ENCODE measurements around the gene GLE1. TPM values are rescaled to one million over a fixed set of nuclear protein-coding genes. Genes with fewer than 3 reads are reported as not detected.

Gene GLE1
- total RNA-seq, 1 experiment from 2014 or later, result 19.0 TPM

DNA sequence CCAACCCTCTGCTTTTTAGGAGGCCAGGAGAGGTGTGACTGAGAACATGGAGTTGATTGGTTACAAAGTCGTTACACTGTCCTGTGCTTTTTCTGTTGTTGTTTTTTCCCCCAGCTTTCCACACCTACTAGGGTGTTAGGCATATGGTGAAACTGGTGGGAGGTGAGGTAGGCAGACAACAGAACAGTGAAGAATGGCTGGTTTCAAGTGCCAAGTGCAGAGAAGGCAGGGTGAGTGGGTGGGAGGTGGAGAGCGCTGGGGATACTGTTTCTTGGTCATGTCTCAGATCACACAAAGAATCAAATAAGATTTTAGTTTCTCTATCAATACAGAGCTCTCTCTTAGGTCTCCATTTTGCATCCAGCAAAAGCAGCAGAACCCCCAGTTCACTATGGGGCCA is 45.7 kb downstream of the GLE1 start:
- no peaks in the 10 kb centered on the region for H3K36me3 Mint-ChIP-seq (ENCODE audit: insufficient read depth in 1 of 3, low read depth in 3 of 3)
- H4K5ac ChIP-seq (ENCODE audit: insufficient read length, low read depth, low read length), result no peak overlapping the region
- no peak overlapping the region for H2AFZ ChIP-seq (ENCODE audit: low read length)
- no peak overlapping the region for H2BK120ac ChIP-seq (ENCODE audit: low read depth, low read length, poor library complexity, severe bottlenecking)
- WGBS (ENCODE audit: extremely low coverage, insufficient read length, low lambda C conversion rate), result no CpG with 5 or more reads among the region's 2 CpGs
- no peak overlapping the region for H3K27ac Mint-ChIP-seq
- H3K9me3 ChIP-seq (ENCODE audit: control insufficient read depth, low read depth, low read length), result no peaks in the 10 kb centered on the region
- no peak overlapping the region for H2BK20ac ChIP-seq (ENCODE audit: low read depth, low read length, poor library complexity, severe bottlenecking)
- peak overlapping the region in 1 of 2 experiments; percentile 34; a peak in 2 of 5 replicates for H3K4me3 Mint-ChIP-seq
- H3K27me3 Mint-ChIP-seq (ENCODE audit: low read depth), result peaks cover 3% of the 10 kb centered on the region; the same call in 1 of the 2 replicates
- H3K4ac ChIP-seq (ENCODE audit: low read depth, low read length), result no peak overlapping the region
- H4K20me1 ChIP-seq (ENCODE audit: control insufficient read depth, insufficient read depth, insufficient read length), result no peaks in the 10 kb centered on the region
- TF ChIP-seq, protein P1, sequence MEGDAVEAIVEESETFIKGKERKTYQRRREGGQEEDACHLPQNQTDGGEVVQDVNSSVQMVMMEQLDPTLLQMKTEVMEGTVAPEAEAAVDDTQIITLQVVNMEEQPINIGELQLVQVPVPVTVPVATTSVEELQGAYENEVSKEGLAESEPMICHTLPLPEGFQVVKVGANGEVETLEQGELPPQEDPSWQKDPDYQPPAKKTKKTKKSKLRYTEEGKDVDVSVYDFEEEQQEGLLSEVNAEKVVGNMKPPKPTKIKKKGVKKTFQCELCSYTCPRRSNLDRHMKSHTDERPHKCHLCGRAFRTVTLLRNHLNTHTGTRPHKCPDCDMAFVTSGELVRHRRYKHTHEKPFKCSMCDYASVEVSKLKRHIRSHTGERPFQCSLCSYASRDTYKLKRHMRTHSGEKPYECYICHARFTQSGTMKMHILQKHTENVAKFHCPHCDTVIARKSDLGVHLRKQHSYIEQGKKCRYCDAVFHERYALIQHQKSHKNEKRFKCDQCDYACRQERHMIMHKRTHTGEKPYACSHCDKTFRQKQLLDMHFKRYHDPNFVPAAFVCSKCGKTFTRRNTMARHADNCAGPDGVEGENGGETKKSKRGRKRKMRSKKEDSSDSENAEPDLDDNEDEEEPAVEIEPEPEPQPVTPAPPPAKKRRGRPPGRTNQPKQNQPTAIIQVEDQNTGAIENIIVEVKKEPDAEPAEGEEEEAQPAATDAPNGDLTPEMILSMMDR (conservative IDR thresholded peaks at IDR 0.05), result no peak
- no peak overlapping the region for H3K9ac ChIP-seq (ENCODE audit: extremely low read depth, insufficient read length, low read length)
- no peak overlapping the region for H3K4me2 ChIP-seq (ENCODE audit: insufficient read depth, insufficient read length, low read length)
- DNase-seq, result no peak
- no peak overlapping the region for H2BK12ac ChIP-seq (ENCODE audit: insufficient read length, low read depth, low read length)
- H3T11ph ChIP-seq (ENCODE audit: low read length), result no peak overlapping the region
- no peaks in the 10 kb centered on the region; the same call in 1 of the 2 replicates for H3K79me2 ChIP-seq (ENCODE audit: insufficient read depth, low read length)
- H2BK5ac ChIP-seq (ENCODE audit: insufficient read length, low read length), result no peak overlapping the region
- no peak overlapping the region for H4K91ac ChIP-seq (ENCODE audit: insufficient read length, low read depth, low read length)
- no peak overlapping the region for H3K27ac ChIP-seq (ENCODE audit: insufficient read length, low read depth, low read length)
- H4K8ac ChIP-seq (replicated peaks; ENCODE audit: insufficient read length, low read depth, low read length), result no peak overlapping the region
- H3K27me3 ChIP-seq (ENCODE audit: insufficient read depth, low read length), result no peaks in the 10 kb centered on the region
- no peak overlapping the region for H3K23ac ChIP-seq (ENCODE audit: insufficient read length, low read depth, low read length)
- no peaks in the 10 kb centered on the region for H3K79me1 ChIP-seq (ENCODE audit: insufficient read depth, low read depth, low read length, poor library complexity, severe bottlenecking)
- H3K56ac ChIP-seq (ENCODE audit: insufficient read length, low read depth, low read length), result no peak overlapping the region
- peaks cover 4% of the 10 kb centered on the region for H3K23me2 ChIP-seq (ENCODE audit: insufficient read length, low read depth, low read length, poor library complexity, severe bottlenecking)
- no peak overlapping the region for H3K14ac ChIP-seq (ENCODE audit: insufficient read depth, low read length)
- H2BK15ac ChIP-seq (ENCODE audit: low read depth, low read length), result no peak overlapping the region
- no peak overlapping the region for H3K18ac ChIP-seq (ENCODE audit: insufficient read length, low read depth, low read length)
- H3K9me3 Mint-ChIP-seq, result no peaks in the 10 kb centered on the region; a peak in 1 of 5 replicates
- peaks cover 11 to 20% of the 10 kb centered on the region in 2 experiments for H3K4me1 Mint-ChIP-seq
- H2AK5ac ChIP-seq (ENCODE audit: insufficient read length, low read length), result no peak overlapping the region
- peaks cover 9% of the 10 kb centered on the region for H3K4me1 ChIP-seq (ENCODE audit: insufficient read depth, low read length)

All from H9 (cell line).